OCI-LY7 (cell line): ENCODE measurements around the gene RGS17. TPM values are rescaled to one million over a fixed set of nuclear protein-coding genes. Genes with fewer than 3 reads are reported as not detected.

Source experiments
- BruUV-seq: library from RNA; stranded (reverse); fragments of 400-500 nt; replicated peaks from 2 replicates; lab custom pipeline; 2021; lab: Mats Ljungman, UMichigan
- CTCF ChIA-PET: fragments of 300-600 bp; sonication (Branson Sonifier 250); formaldehyde crosslinking; loops from one replicate; lab custom pipeline; 2022; ENCODE audit warnings: antibody characterized with exemption; ENCODE audit not compliant: unreplicated experiment; lab: Charles Lee
- POLR2A ChIA-PET: fragments of 300-600 bp; sonication (Branson Sonifier 250); formaldehyde crosslinking; loops from one replicate; lab custom pipeline; 2022; ENCODE audit warnings: antibody characterized with exemption; lab: Charles Lee
- DNase-seq: peaks from one replicate; pipeline ENCODE4 v3.0.0-alpha.2; 2015; ENCODE audit warnings: low spot score
- H2AFZ ChIP-seq: fragments of 200-600 bp; sonication (generic), shearing (Covaris generic); 2 replicates; pipeline ENCODE4 v1.6.1; 2014; ENCODE audit warnings: mild to moderate bottlenecking, antibody characterized with exemption, low read length, moderate library complexity
- H3K27ac ChIP-seq: fragments of 200-600 bp; sonication (generic); 2 replicates; pipeline ENCODE4 v1.5.1; 2014; ENCODE audit warnings: mixed run types, low read depth, mild to moderate bottlenecking, moderate library complexity, low read length, inconsistent platforms; ENCODE audit not compliant: poor library complexity, severe bottlenecking
- H3K36me3 ChIP-seq: fragments of 200-600 bp; sonication (generic); 2 replicates; pipeline ENCODE4 v1.6.1; 2014; ENCODE audit warnings: mild to moderate bottlenecking, antibody characterized with exemption, low read length, moderate library complexity, mixed read lengths; ENCODE audit not compliant: insufficient read depth
- H3K4me1 ChIP-seq: fragments of 200-600 bp; sonication (generic); 2 replicates; pipeline ENCODE4 v1.5.1; 2014; ENCODE audit warnings: mild to moderate bottlenecking, low read length; ENCODE audit not compliant: insufficient read depth, poor library complexity, severe bottlenecking
- H3K4me2 ChIP-seq: fragments of 200-600 bp; sonication (generic); 2 replicates; pipeline ENCODE4 v1.6.1; 2014; ENCODE audit warnings: mild to moderate bottlenecking, low read length
- H3K4me3 ChIP-seq: fragments of 200-600 bp; sonication (generic); 2 replicates; pipeline ENCODE4 v1.5.1; 2014; ENCODE audit warnings: mild to moderate bottlenecking, low read depth, low read length; ENCODE audit not compliant: poor library complexity, severe bottlenecking
- H3K79me2 ChIP-seq: fragments of 200-600 bp; sonication (generic); 2 replicates; pipeline ENCODE4 v1.6.1; 2016; ENCODE audit warnings: low read depth, mild to moderate bottlenecking, low read length, moderate library complexity, mixed read lengths; ENCODE audit not compliant: insufficient read depth
- H3K9me2 ChIP-seq: fragments of 200-600 bp; sonication (generic); 2 replicates; pipeline ENCODE4 v1.6.1; 2016; ENCODE audit warnings: mild to moderate bottlenecking, low read length, mixed read lengths; ENCODE audit not compliant: insufficient read depth
- H3K9me3 ChIP-seq: fragments of 200-600 bp; sonication (generic); 2 replicates; pipeline ENCODE4 v1.6.1; 2014; ENCODE audit warnings: mild to moderate bottlenecking, mixed run types, low read length, mixed read lengths
- H4K20me1 ChIP-seq: fragments of 200-600 bp; sonication (generic); 2 replicates; pipeline ENCODE4 v1.6.1; 2014; ENCODE audit warnings: mild to moderate bottlenecking, antibody characterized with exemption, low read length, moderate library complexity, mixed read lengths; ENCODE audit not compliant: insufficient read depth
- EZH2phosphoT487 ChIP-seq: fragments of 200-600 bp; sonication (generic); IDR thresholded peaks from 2 replicates; pipeline ENCODE4 v1.6.1; 2018; ENCODE audit warnings: low read depth, borderline replicate concordance, mild to moderate bottlenecking, mixed run types, antibody characterized with exemption, low read length, moderate library complexity, mixed read lengths
- intact Hi-C: fragments of 100-400 bp; cut with micrococcal nuclease; formaldehyde crosslinking; loops from one replicate; pipeline ENCODE4 v1.10.0; 2022; ENCODE audit not compliant: unreplicated experiment
- total RNA-seq, 2 experiments: library from RNA; depleted of rRNA in 1 of 2; stranded (reverse); fragments of >200 nt in 1 of 2; shearing (Covaris generic) in 1 of 2; gene quantifications; 2 replicates each; pipeline ENCODE4 v1.2.3, GENCODE V29; 2014 to 2022
- TF ChIP-seq, protein P1 (sequence below): fragments of 200-600 bp; sonication (generic); conservative IDR thresholded peaks from 2 replicates; pipeline ENCODE4 v1.5.1; 2014; ENCODE audit warnings: mild to moderate bottlenecking, antibody characterized with exemption, low read length, moderate library complexity, mixed read lengths

RGS17 gene
- total RNA-seq, 2 experiments from 2014 or later, result not detected

DNA sequence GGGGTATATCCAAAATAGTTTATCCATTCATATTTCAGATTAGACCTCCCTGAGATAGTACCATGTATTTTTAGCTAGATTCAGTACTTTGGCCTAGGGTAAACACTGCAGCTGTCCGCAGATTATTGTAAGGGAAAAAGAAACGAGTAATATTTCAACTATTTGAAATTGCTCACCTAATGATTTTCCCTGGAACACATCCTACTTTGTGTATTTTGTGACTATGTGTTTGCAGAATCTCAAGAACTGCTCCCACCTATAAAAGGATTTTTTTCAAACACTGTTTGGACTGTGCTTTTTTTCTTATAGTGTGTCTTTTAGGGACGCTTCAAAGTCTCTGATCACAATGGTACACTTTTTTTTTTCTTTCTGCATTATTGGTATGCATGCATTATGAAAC lies 42.3 kb downstream of the RGS17 start:
- no peaks in the 10 kb centered on the region for H3K36me3 ChIP-seq
- H3K4me1 ChIP-seq, result no peaks in the 10 kb centered on the region
- TF ChIP-seq EZH2phosphoT487, result no peak
- TF ChIP-seq, protein P1, sequence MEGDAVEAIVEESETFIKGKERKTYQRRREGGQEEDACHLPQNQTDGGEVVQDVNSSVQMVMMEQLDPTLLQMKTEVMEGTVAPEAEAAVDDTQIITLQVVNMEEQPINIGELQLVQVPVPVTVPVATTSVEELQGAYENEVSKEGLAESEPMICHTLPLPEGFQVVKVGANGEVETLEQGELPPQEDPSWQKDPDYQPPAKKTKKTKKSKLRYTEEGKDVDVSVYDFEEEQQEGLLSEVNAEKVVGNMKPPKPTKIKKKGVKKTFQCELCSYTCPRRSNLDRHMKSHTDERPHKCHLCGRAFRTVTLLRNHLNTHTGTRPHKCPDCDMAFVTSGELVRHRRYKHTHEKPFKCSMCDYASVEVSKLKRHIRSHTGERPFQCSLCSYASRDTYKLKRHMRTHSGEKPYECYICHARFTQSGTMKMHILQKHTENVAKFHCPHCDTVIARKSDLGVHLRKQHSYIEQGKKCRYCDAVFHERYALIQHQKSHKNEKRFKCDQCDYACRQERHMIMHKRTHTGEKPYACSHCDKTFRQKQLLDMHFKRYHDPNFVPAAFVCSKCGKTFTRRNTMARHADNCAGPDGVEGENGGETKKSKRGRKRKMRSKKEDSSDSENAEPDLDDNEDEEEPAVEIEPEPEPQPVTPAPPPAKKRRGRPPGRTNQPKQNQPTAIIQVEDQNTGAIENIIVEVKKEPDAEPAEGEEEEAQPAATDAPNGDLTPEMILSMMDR, result no peak
- ChIA-PET CTCF (no interaction called here), POLR2A (no interaction called here)
- intact Hi-C loops, result no loop called here
- H3K27ac ChIP-seq, result no peak overlapping the region
- H4K20me1 ChIP-seq, result no peaks in the 10 kb centered on the region
- no peaks in the 10 kb centered on the region for H3K9me2 ChIP-seq
- no peak overlapping the region for H2AFZ ChIP-seq
- H3K4me3 ChIP-seq, result no peak overlapping the region
- H3K79me2 ChIP-seq, result no peaks in the 10 kb centered on the region
- H3K9me3 ChIP-seq, result no peaks in the 10 kb centered on the region
- no peak overlapping the region for H3K4me2 ChIP-seq
- DNase-seq, result no peak
- no TSS peak for BruUV-seq

DNA sequence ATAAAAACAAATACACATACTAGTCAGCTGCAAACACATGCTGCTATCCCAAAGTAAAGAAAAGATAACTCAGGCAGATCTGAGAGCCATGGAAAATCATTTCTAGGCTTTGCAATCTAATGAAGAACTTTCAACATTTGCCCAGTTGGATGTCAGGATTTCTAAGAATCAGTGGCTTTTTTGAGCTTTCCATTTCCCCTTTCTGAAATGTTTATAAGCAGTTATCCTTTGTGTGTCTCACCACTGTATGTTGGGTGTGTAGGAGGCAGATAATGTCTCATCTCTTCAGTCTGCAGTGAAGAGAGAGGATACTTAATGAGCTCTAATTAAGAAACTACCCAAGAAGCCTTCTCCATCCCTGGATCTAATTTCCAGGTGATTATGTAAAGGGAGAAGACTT lies 43.6 kb downstream of the RGS17 start:
- TF ChIP-seq, protein P1, result no peak
- no peak for TF ChIP-seq EZH2phosphoT487
- Histone ChIP-seq H3K4me2 (no peak overlapping the region), H4K20me1 (no peaks in the 10 kb centered on the region), H3K4me3 (no peak overlapping the region), H3K9me3 (no peaks in the 10 kb centered on the region), H3K4me1 (no peaks in the 10 kb centered on the region), H3K36me3 (no peaks in the 10 kb centered on the region), H3K27ac (no peak overlapping the region), H3K9me2 (no peaks in the 10 kb centered on the region), H3K79me2 (no peaks in the 10 kb centered on the region), H2AFZ (no peak overlapping the region)
- ChIA-PET CTCF (no interaction called here), POLR2A (interaction anchor here (0.6 kb wide), 1 partner anchor 1680 kb away, joined by 8 read pairs; no protein-coding TSS in a partner anchor)
- BruUV-seq, result no TSS peak
- intact Hi-C loops, result no loop called here
- DNase-seq, result no peak

DNA sequence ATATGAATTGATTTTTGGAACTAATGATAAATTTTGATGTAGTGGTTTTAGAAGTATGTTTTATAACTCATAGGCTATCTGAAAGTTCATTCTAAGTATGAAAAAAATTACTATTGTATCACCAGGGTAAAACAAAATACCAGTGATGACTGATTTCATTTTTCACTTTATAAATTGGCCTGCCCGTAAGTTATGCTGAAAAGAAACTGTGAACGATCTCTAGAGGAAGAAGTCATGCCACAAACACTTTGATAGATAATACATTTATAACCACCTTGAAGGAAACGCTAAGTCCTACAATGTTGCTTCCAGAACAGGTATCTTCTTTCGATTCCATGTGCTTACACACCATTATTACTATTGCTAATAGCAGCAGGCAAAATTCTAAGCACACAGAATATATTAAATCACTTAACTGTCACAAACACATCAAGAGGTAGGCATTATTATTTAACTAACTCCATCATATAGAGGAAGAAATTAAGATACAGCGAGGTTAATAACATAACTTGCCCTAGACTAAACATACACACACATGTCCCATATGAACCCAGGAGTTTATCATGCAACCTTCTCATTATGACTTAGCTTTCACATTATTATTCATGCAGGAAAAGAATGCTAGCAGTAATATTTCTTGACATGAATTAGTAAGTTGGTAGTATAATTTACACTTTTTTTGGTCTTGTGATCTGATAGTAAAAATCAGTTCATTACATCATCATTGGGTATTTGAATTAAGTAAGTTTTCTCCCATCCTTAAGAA lies 44.7 kb downstream of the RGS17 start:
- BruUV-seq, result no TSS peak
- intact Hi-C loops, result no loop called here
- Histone ChIP-seq H4K20me1 (no peaks in the 10 kb centered on the region), H3K4me2 (no peak overlapping the region), H3K9me2 (no peaks in the 10 kb centered on the region), H3K27ac (no peak overlapping the region), H2AFZ (no peak overlapping the region), H3K79me2 (no peaks in the 10 kb centered on the region), H3K36me3 (no peaks in the 10 kb centered on the region), H3K9me3 (no peaks in the 10 kb centered on the region), H3K4me3 (no peak overlapping the region), H3K4me1 (no peaks in the 10 kb centered on the region)
- ChIA-PET POLR2A (interaction anchor here (0.6 kb wide), 1 partner anchor 24 kb away, joined by 3 read pairs; no protein-coding TSS in a partner anchor), CTCF (no interaction called here)
- no peak for DNase-seq
- TF ChIP-seq EZH2phosphoT487, result no peak
- TF ChIP-seq, protein P1, result no peak
